Hepatocyte (in vitro differentiated cells): ENCODE data around the gene BCL2A1. TPM values are rescaled to one million over a fixed set of nuclear protein-coding genes. Genes with fewer than 3 reads are reported as not detected.
A peak's percentile ranks its signal among the peaks of the same experiment; 100 is the strongest.
"Not testable (repeated sequence)": the region's sequence is repeated elsewhere in the genome, so short reads cannot be mapped to it uniquely, and the experiment has no call there.

Source experiments
- DNase-seq: peaks from one replicate; pipeline ENCODE4 v3.0.0-alpha.2; 2016; ENCODE audit warnings: low spot score
- H2AFZ ChIP-seq: fragments of 200-600 bp; sonication (generic); 2 replicates; pipeline ENCODE4 v1.6.0; 2016; ENCODE audit warnings: antibody characterized with exemption, mild to moderate bottlenecking
- H3K27ac ChIP-seq: fragments of 200-600 bp; sonication (generic); 2 replicates; pipeline ENCODE4 v1.5.1; 2016; ENCODE audit warnings: mild to moderate bottlenecking
- H3K27me3 ChIP-seq: fragments of 200-600 bp; sonication (generic); 2 replicates; pipeline ENCODE4 v1.6.1; 2016
- H3K36me3 ChIP-seq: fragments of 200-600 bp; sonication (generic); replicated peaks from 2 replicates; pipeline ENCODE4 v1.5.1; 2016; ENCODE audit warnings: low read depth; ENCODE audit not compliant: insufficient read depth
- H3K4me1 ChIP-seq: fragments of 200-600 bp; sonication (generic); 2 replicates; pipeline ENCODE4 v1.5.1; 2016; ENCODE audit warnings: mild to moderate bottlenecking, moderate library complexity; ENCODE audit not compliant: insufficient read depth
- H3K4me2 ChIP-seq: fragments of 200-600 bp; sonication (generic); 2 replicates; pipeline ENCODE4 v1.6.0; 2016
- H3K4me3 ChIP-seq: fragments of 200-600 bp; sonication (generic); 2 replicates; pipeline ENCODE4 v1.5.1; 2016; ENCODE audit warnings: mild to moderate bottlenecking
- H3K79me2 ChIP-seq: fragments of 200-600 bp; sonication (generic); 2 replicates; pipeline ENCODE4 v1.6.0; 2017; ENCODE audit warnings: mild to moderate bottlenecking
- H3K9me2 ChIP-seq: fragments of 200-600 bp; sonication (generic); replicated peaks from 2 replicates; pipeline ENCODE4 v1.6.0; 2017; ENCODE audit warnings: mild to moderate bottlenecking; ENCODE audit not compliant: insufficient read depth
- H3K9me3 ChIP-seq: fragments of 200-600 bp; sonication (generic); 2 replicates; pipeline ENCODE4 v1.5.1; 2016; ENCODE audit warnings: low read depth, mild to moderate bottlenecking
- H4K20me1 ChIP-seq: fragments of 200-600 bp; sonication (generic); 2 replicates; pipeline ENCODE4 v1.6.0; 2016; ENCODE audit warnings: mild to moderate bottlenecking; ENCODE audit not compliant: insufficient read depth, poor library complexity, severe bottlenecking
- EZH2 ChIP-seq: fragments of 200-600 bp; sonication (generic); IDR thresholded peaks from 2 replicates; pipeline ENCODE4 v1.6.1; 2016; ENCODE audit warnings: antibody characterized with exemption, mild to moderate bottlenecking, borderline replicate concordance
- EZH2phosphoT487 ChIP-seq: fragments of 200-600 bp; sonication (generic); IDR thresholded peaks from one replicate; pipeline ENCODE4 v1.6.1; 2018; ENCODE audit warnings: antibody characterized with exemption, mild to moderate bottlenecking, low read depth, moderate library complexity; ENCODE audit not compliant: unreplicated experiment, severe bottlenecking
- WGBS: methylation state at CpG from one replicate; pipeline ENCODE4 v1.1.6; 2016; ENCODE audit warnings: low lambda C conversion rate; ENCODE audit errors: missing lambda C conversion rate; 5-methylcytosine and 5-hydroxymethylcytosine counted together
- polyA plus RNA-seq: library from polyadenylated mRNA; unstranded; fragments of >200 nt; fragmentation: Nextera tagmentation; extraction: Ambion mirVana; gene quantifications from 2 replicates; pipeline ENCODE4 v1.2.1, GENCODE V29; 2016
- total RNA-seq: library from RNA; depleted of rRNA; stranded (reverse); fragments of >200 nt; gene quantifications from 2 replicates; pipeline ENCODE4 v1.2.3, GENCODE V29; 2014
- TF ChIP-seq, protein P1 (sequence below): fragments of 200-600 bp; sonication (generic); IDR thresholded peaks from 2 replicates; pipeline ENCODE4 v1.5.1; 2016; ENCODE audit warnings: antibody characterized with exemption, mild to moderate bottlenecking; ENCODE audit not compliant: poor library complexity

Gene BCL2A1
- total and polyA plus RNA-seq, 2 experiments from 2014 or later, result 9.9 to 11.1 TPM

DNA sequence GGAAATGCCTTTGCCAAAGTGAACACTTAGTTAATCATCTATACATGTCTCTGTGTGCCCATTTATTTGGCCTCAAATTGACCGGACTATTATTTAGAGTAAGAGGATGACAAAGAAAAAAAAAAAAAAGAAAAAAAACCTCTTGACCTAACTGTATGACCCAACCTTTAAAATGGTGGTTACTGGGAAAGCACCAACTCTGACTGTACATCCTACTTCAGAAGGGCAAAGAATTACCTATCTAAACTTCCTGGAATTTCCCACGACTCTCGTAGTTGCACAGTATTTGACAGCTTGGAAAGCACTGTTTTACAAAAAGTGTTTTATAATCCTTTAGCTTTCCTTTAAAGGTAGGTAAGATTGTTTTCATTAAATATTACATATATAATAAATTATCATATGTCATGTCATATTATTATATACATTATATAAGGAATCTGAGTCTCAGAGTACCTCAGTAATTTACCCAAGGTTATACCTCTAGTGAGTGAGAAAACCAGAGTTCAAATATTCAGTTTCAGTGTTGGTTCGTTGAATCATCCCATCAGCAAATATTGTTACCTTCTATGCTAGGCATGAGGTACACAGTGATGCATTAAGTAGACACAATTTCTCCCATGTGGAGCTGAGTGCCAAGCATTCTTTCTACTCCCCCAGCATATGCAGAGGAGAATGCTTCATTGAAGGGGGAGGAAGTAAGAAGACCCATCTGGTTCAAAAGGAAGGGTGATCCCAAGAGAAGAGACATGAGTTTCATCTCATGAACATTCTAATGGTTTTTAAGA, 5.0 kb downstream of the BCL2A1 start:
- Histone ChIP-seq H3K4me3 (no peak overlapping the region), H3K27ac (peak overlapping the region; percentile 29), H3K9me3 (no peaks in the 10 kb centered on the region), H4K20me1 (no peaks in the 10 kb centered on the region), H3K27me3 (no peaks in the 10 kb centered on the region), H3K79me2 (no peaks in the 10 kb centered on the region), H3K4me1 (no peaks in the 10 kb centered on the region), H3K36me3 (no peaks in the 10 kb centered on the region), H3K9me2 (no peaks in the 10 kb centered on the region), H3K4me2 (no peak overlapping the region), H2AFZ (no peak overlapping the region)
- no peak for DNase-seq
- TF ChIP-seq EZH2phosphoT487 (no peak), EZH2 (no peak)
- TF ChIP-seq, protein P1, sequence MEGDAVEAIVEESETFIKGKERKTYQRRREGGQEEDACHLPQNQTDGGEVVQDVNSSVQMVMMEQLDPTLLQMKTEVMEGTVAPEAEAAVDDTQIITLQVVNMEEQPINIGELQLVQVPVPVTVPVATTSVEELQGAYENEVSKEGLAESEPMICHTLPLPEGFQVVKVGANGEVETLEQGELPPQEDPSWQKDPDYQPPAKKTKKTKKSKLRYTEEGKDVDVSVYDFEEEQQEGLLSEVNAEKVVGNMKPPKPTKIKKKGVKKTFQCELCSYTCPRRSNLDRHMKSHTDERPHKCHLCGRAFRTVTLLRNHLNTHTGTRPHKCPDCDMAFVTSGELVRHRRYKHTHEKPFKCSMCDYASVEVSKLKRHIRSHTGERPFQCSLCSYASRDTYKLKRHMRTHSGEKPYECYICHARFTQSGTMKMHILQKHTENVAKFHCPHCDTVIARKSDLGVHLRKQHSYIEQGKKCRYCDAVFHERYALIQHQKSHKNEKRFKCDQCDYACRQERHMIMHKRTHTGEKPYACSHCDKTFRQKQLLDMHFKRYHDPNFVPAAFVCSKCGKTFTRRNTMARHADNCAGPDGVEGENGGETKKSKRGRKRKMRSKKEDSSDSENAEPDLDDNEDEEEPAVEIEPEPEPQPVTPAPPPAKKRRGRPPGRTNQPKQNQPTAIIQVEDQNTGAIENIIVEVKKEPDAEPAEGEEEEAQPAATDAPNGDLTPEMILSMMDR, result no peak
- 76% methylated on average over 4 of the region's 4 CpGs for WGBS

DNA sequence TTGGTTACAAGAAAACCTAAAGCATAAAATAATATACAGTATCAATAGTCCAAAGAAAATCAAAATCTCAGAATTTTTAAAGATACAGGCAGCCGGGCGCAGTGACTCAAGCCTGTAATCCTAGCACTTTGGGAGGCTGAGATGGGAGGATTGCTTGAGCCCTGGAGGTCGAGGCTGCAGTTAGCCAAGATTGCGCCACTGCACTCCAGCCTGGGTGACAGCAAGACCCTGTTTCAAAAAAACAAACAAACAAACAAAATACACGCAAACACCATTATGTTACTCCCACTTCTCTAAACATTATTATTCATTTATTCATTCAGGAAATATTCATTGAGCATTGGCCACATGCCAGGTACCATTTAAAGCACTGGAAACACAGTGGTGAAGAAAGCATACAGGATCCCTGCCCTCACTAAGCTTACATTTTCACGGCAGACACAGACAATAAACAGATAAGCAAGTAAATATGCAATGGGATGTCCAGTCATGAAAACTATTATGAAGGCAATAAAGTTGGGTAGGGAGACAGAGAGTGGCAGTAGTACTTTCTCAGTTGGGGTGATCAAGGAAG, 6.7 kb downstream of the BCL2A1 start:
- Histone ChIP-seq H3K4me2 (no peak overlapping the region), H3K9me2 (no peaks in the 10 kb centered on the region), H2AFZ (no peak overlapping the region), H3K27me3 (no peaks in the 10 kb centered on the region), H3K79me2 (no peaks in the 10 kb centered on the region), H3K4me1 (no peaks in the 10 kb centered on the region), H4K20me1 (no peaks in the 10 kb centered on the region), H3K36me3 (no peaks in the 10 kb centered on the region), H3K4me3 (no peak overlapping the region), H3K27ac (no peak overlapping the region), H3K9me3 (no peaks in the 10 kb centered on the region)
- TF ChIP-seq, protein P1, result no peak
- TF ChIP-seq EZH2 (no peak), EZH2phosphoT487 (no peak)
- no peak for DNase-seq
- WGBS, result 91% methylated on average over 6 of the region's 6 CpGs

DNA sequence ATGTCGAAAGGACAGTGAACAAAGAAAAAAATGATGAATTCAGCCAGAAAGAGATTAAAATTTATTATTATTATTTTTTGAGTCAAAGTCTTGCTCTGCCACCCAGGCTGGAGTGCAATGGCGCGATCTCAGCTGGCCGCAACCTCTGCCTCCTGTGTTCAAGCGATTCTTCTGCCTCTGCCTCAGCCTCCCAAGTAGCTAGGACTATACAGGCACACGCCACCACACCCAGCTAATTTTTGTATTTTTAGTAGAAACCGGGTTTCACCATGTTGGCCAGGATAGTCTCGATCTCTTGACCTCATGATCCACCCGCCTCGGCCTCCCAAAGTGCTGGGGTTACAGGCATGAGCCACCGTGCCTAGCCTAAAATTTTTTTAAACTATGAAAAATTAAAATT, 8.1 kb downstream of the BCL2A1 start:
- H3K36me3 ChIP-seq, H3K9me3 ChIP-seq, H2AFZ ChIP-seq, H3K27me3 ChIP-seq, H3K9me2 ChIP-seq, H3K27ac ChIP-seq, DNase-seq, H3K4me1 ChIP-seq, H4K20me1 ChIP-seq, H3K79me2 ChIP-seq, H3K4me2 ChIP-seq, H3K4me3 ChIP-seq: not testable (repeated sequence)
- WGBS, result 98% methylated on average over 11 of the region's 11 CpGs

DNA sequence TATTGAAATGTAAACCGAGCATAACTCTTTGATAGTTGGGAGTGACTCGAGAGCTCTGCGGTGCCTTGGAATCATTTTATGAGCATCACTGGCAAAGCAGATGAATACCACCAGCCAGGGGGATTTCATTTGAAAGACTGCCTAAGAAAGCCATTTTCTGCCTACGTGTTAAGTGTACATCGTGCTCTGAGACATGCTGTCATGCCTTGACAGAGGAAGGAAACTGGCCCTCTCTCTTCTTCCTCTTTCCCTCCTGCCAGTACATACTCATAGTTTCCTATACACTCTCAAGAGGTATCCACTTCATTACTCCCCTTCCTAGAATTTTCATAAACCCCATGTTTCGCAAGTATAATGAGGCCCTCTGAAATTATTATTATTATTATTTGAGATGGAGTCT, 8.8 kb downstream of the BCL2A1 start:
- Histone ChIP-seq H3K4me2 (no peak overlapping the region), H3K27me3 (no peaks in the 10 kb centered on the region), H3K9me2 (no peaks in the 10 kb centered on the region), H4K20me1 (no peaks in the 10 kb centered on the region), H3K79me2 (no peaks in the 10 kb centered on the region), H3K4me3 (no peak overlapping the region), H3K27ac (no peak overlapping the region), H3K36me3 (no peaks in the 10 kb centered on the region), H2AFZ (no peak overlapping the region), H3K9me3 (no peaks in the 10 kb centered on the region), H3K4me1 (no peaks in the 10 kb centered on the region)
- DNase-seq, result no peak
- no peak for TF ChIP-seq EZH2phosphoT487
- TF ChIP-seq, protein P1, result no peak
- TF ChIP-seq EZH2, result no peak
- WGBS, result 86% methylated on average over 6 of the region's 6 CpGs
